Placental pericyte (primary cell): ENCODE results near the gene L3MBTL1. TPM values are rescaled to one million over a fixed set of nuclear protein-coding genes. Genes with fewer than 3 reads are reported as not detected.

Source experiments
- small RNA-seq: library from RNA; depleted of rRNA; stranded (forward); fragments of <200 nt; gene quantifications from one replicate; pipeline ENCODE3, GENCODE V24; 2012; ENCODE audit warnings: low replicate concordance
- total RNA-seq: library from RNA; depleted of rRNA; stranded (reverse); fragments of >200 nt; gene quantifications from 2 replicates; pipeline ENCODE4 v1.2.3, GENCODE V29; 2012

The L3MBTL1 gene
- total RNA-seq, result 4.2 and 8.3 TPM in 2 replicates

GRCh38 chr20:43507150-43508080 lies at the start of gene L3MBTL1:
TSS of gene L3MBTL1 (plus strand) at chr20:43507697. CDS start at chr20:43513504, 5,807 bp downstream.

GRCh38 chr20:43558412-43559146 lies 51.1 kb downstream of the L3MBTL1 start, which contains the start of gene SGK2:
TSS of gene SGK2 (plus strand) at chr20:43559027. CDS start at chr20:43566496, 7,469 bp downstream.

DNA sequence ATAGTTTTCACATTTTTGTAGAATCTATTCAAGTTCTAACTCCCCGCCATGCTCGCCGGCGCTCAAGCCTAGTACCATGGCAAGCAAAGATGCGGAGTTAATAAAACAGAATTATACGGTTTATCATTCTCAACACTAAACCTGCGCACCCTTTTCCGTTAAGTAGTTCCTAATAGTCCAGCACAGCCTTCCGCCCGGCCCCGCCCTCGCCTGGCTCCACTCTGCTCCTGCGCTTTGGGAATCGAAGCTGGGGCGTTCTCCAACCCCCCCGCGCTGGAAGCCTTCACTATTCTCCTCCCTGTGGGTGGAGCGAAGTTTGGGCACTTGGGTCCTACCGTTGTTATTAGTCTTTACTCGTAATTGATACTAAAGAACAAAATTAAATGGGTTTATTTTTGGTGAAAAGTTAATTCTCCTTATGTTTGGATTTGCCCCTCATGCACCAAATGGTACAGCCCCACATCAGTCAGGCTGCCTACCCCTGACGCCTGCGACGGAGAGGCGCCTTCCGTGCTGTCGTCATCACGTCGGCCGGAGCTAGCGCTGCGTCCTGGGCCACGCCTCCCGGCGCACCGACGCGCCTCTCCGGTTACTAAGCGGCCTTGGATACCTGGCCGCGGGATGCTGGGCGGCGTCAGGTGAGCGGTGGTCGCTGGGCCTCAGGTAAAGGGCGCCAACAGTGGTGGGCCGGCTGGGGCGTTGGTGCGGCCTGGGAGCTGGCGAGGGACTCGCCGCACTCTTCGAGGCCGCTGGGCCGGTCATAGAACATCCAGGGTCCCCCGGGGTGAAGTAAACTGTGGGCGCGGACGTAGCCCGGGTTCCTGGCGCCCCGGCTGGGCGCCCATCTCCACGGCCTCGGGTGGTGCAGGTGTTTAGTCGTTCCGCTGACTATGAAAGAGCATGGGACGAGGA lies 83.2 kb downstream of the L3MBTL1 start, which contains the start of gene IFT52:
IFT52 (plus strand) TSS at position 546 of the 912 bp plus-strand sequence. CDS start 3,762 bp downstream, outside the sequence.

Small RNA genes lying within 50 kb of the gene (small RNA-seq; reads per million reads assigned to genes)
- gene RNU6-1251P, result 1.1 reads per million, percentile 47 among the genes with 10 or more reads in this experiment

Other genes with a start within 250 kb of the L3MBTL1 start
- 54.3 and 78.7 TPM in 2 replicates for gene SRSF6, start 49.8 kb upstream of the L3MBTL1 start, total RNA-seq
- 0.22 and 0.57 TPM in 2 replicates for gene SGK2, start 51.3 kb downstream of the L3MBTL1 start, total RNA-seq
- 35.2 and 62.8 TPM in 2 replicates for gene IFT52, start 83.2 kb downstream of the L3MBTL1 start, total RNA-seq
- gene MYBL2, start 159.4 kb downstream of the L3MBTL1 start, total RNA-seq, result 1.3 and 34.4 TPM in 2 replicates
- gene GTSF1L, start 219.3 kb downstream of the L3MBTL1 start, total RNA-seq, result not detected in 2 replicates